GM23248 (cell line): ENCODE results near the gene NOL7. TPM values are rescaled to one million over a fixed set of nuclear protein-coding genes. Genes with fewer than 3 reads are reported as not detected.
A peak's percentile ranks its signal among the peaks of the same experiment; 100 is the strongest.

ENCODE experiments used
- DNase-seq: peaks from one replicate; pipeline ENCODE4 v3.0.0-alpha.2; 2015
- H2AFZ ChIP-seq: fragments of 200-600 bp; sonication (generic); 2 replicates; pipeline ENCODE4 v1.6.1; 2016; ENCODE audit warnings: antibody characterized with exemption
- H3F3A ChIP-seq: fragments of 200-600 bp; sonication (generic); 2 replicates; pipeline ENCODE4 v1.6.1; 2016; ENCODE audit warnings: mild to moderate bottlenecking, antibody characterized with exemption, mixed run types; ENCODE audit not compliant: insufficient read depth
- H3K27ac ChIP-seq: fragments of 200-600 bp; sonication (generic); 2 replicates; pipeline ENCODE4 v1.5.1; 2016; ENCODE audit warnings: mild to moderate bottlenecking
- H3K27me3 ChIP-seq: fragments of 200-600 bp; sonication (generic); replicated peaks from 2 replicates; pipeline ENCODE4 v1.6.1; 2016; ENCODE audit warnings: mild to moderate bottlenecking; ENCODE audit not compliant: insufficient read depth
- H3K36me3 ChIP-seq: fragments of 200-600 bp; sonication (generic); 2 replicates; pipeline ENCODE4 v1.6.1; 2016; ENCODE audit warnings: low read depth, mild to moderate bottlenecking
- H3K4me1 ChIP-seq: fragments of 200-600 bp; sonication (generic); 2 replicates; pipeline ENCODE4 v1.6.1; 2016; ENCODE audit warnings: mild to moderate bottlenecking; ENCODE audit not compliant: insufficient read depth
- H3K4me2 ChIP-seq: fragments of 200-600 bp; sonication (generic); one replicate; pipeline ENCODE4 v1.6.1; 2016; ENCODE audit warnings: mild to moderate bottlenecking; ENCODE audit not compliant: unreplicated experiment
- H3K4me3 ChIP-seq: fragments of 200-600 bp; sonication (generic); 2 replicates; pipeline ENCODE4 v1.5.1; 2016; ENCODE audit warnings: mild to moderate bottlenecking
- H3K79me2 ChIP-seq: fragments of 200-600 bp; sonication (generic); 2 replicates; pipeline ENCODE4 v1.6.1; 2016; ENCODE audit warnings: mild to moderate bottlenecking; ENCODE audit not compliant: insufficient read depth
- H3K9ac ChIP-seq: fragments of 200-600 bp; sonication (generic); 2 replicates; pipeline ENCODE4 v1.6.1; 2016; ENCODE audit warnings: mild to moderate bottlenecking
- H3K9me2 ChIP-seq: fragments of 200-600 bp; sonication (generic); 2 replicates; pipeline ENCODE4 v1.6.1; 2016; ENCODE audit warnings: mixed run types, mild to moderate bottlenecking, moderate library complexity; ENCODE audit not compliant: insufficient read depth
- H3K9me3 ChIP-seq: fragments of 200-600 bp; sonication (generic); one replicate; pipeline ENCODE4 v1.6.1; 2017; ENCODE audit warnings: low read depth
- H4K20me1 ChIP-seq: fragments of 200-600 bp; sonication (generic); 2 replicates; pipeline ENCODE4 v1.6.0; 2016; ENCODE audit not compliant: insufficient read depth
- EZH2 ChIP-seq: fragments of 200-600 bp; sonication (generic); IDR thresholded peaks from 2 replicates; pipeline ENCODE4 v1.6.1; 2018; ENCODE audit warnings: antibody characterized with exemption, mild to moderate bottlenecking; ENCODE audit not compliant: insufficient read depth, poor library complexity, severe bottlenecking
- EZH2phosphoT487 ChIP-seq: fragments of 200-600 bp; sonication (generic); IDR thresholded peaks from 2 replicates; pipeline ENCODE4 v1.6.1; 2018; ENCODE audit warnings: antibody characterized with exemption, moderate library complexity, mild to moderate bottlenecking, low read depth; ENCODE audit not compliant: insufficient read depth
- WGBS, 2 experiments: methylation state at CpG; one replicate each; pipeline ENCODE4 v1.1.6; 2015 to 2017; ENCODE audit warnings: low lambda C conversion rate in 2 of 2, low coverage in 1 of 2; ENCODE audit errors: missing lambda C conversion rate in 2 of 2; 5-methylcytosine and 5-hydroxymethylcytosine counted together
- in situ Hi-C: fragments of 300-500 bp; cut with MboI; formaldehyde crosslinking; loops from 2 replicates; pipeline ENCODE4 v1.15.0; 2020
- polyA plus RNA-seq: library from polyadenylated mRNA; unstranded; fragments of >200 nt; fragmentation: Nextera tagmentation; extraction: Ambion mirVana; gene quantifications from 2 replicates; pipeline ENCODE4 v1.2.1, GENCODE V29; 2016
- total RNA-seq: library from RNA; depleted of rRNA; stranded (reverse); fragments of >200 nt; shearing (Covaris generic); gene quantifications from 2 replicates; pipeline ENCODE4 v1.2.3, GENCODE V29; 2014

NOL7 gene
- total and polyA plus RNA-seq, 2 experiments from 2014 or later = 53.1 to 124 TPM

GRCh38 chr6:13572240-13572639 lies 42.9 kb upstream of the NOL7 start:
- no peak for DNase-seq
- no peak for TF ChIP-seq EZH2phosphoT487
- no peak for TF ChIP-seq EZH2
- Histone ChIP-seq H3K9ac (no peak overlapping the region), H3K79me2 (peaks cover 5% of the 10 kb centered on the region), H3K27me3 (peaks cover 6% of the 10 kb centered on the region; the same call in 1 of the 2 replicates), H3K4me2 (no peak overlapping the region), H2AFZ (no peak overlapping the region), H3K36me3 (no peaks in the 10 kb centered on the region), H3K4me1 (peaks cover 6% of the 10 kb centered on the region), H3K27ac (no peak overlapping the region), H3F3A (0 out of 2 replicates have a peak, but pooled peaks cover 5% of the 10 kb centered on the region), H3K9me2 (no peaks in the 10 kb centered on the region), H4K20me1 (no peaks in the 10 kb centered on the region), H3K9me3 (no peaks in the 10 kb centered on the region), H3K4me3 (no peak overlapping the region)
- WGBS, 2 experiments = 98 to 100% methylated on average over 7 of the region's 7 CpGs
- in situ Hi-C loops = no loop called here

DNA sequence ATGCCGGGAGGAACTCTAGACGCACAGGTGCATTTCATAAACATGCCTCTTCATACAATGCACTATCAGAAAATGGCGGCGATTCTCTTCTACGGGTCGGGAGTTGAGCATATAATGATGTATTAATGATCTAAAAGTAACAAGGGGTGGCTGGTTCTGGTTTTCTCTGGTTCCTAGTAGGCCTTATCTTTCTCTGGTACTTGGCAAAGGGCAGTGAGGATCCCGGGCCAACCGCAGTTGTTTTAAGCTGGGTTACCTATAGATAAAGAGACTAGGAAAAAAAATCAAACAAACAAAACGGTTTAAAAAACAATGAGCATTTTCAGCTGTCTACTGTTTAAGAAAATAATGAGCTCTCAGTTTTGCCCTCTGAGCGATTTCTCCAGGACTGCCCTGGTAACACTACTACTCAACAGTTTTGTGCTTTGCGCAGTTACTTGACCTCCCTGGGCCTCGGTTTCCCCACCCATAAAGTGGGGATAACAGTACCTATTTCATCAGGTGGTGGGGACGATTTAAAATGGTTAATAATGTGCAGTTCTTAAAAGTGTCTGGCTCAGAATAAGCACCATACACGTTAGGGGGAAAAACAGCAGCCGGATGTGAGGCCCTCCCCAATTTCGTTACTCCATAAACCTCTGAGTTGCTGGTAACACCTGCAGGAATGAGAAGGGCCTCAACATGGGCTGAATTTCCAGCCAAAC lies 42.0 kb upstream of the NOL7 start:
- Histone ChIP-seq H3K9me2 (no peaks in the 10 kb centered on the region), H3K9me3 (no peaks in the 10 kb centered on the region), H3K4me3 (peak overlapping the region; percentile 88), H3K9ac (peak overlapping the region; percentile 85), H4K20me1 (no peaks in the 10 kb centered on the region), H3K27ac (no peak overlapping the region), H3K4me1 (peaks cover 6% of the 10 kb centered on the region), H3K36me3 (no peaks in the 10 kb centered on the region), H3K4me2 (peak overlapping the region; percentile 82), H3F3A (0 out of 2 replicates have a peak, but pooled peaks cover 5% of the 10 kb centered on the region), H3K27me3 (peaks cover 6% of the 10 kb centered on the region; the same call in 1 of the 2 replicates), H2AFZ (peak overlapping the region; percentile 85), H3K79me2 (peaks cover 5% of the 10 kb centered on the region)
- in situ Hi-C loops = no loop called here
- TF ChIP-seq EZH2 = no peak
- no peak for TF ChIP-seq EZH2phosphoT487
- WGBS, 2 experiments = 78 to 81% methylated on average over 16 of the region's 16 CpGs
- no peak for DNase-seq

- H3K27me3 ChIP-seq = peaks cover 6% of the 10 kb centered on the region; the same call in 1 of the 2 replicates
- 6 to 8% methylated on average over 14 of the region's 14 CpGs for WGBS, 2 experiments
- no peaks in the 10 kb centered on the region for H4K20me1 ChIP-seq
- peak overlapping the region; percentile 85 for H2AFZ ChIP-seq
- in situ Hi-C loops = no loop called here
- peaks cover 5% of the 10 kb centered on the region for H3K79me2 ChIP-seq
- H3K27ac ChIP-seq = peak overlapping the region; percentile 72
- H3K9ac ChIP-seq = peak overlapping the region; percentile 85
- H3F3A ChIP-seq = 0 out of 2 replicates have a peak, but pooled peaks cover 5% of the 10 kb centered on the region
- DNase-seq = peak; percentile 81
- H3K4me2 ChIP-seq = peak overlapping the region; percentile 82
- H3K9me2 ChIP-seq = no peaks in the 10 kb centered on the region
- TF ChIP-seq EZH2phosphoT487 (no peak), EZH2 (no peak)
- peak overlapping the region; percentile 88 for H3K4me3 ChIP-seq
- no peaks in the 10 kb centered on the region for H3K9me3 ChIP-seq
- peaks cover 6% of the 10 kb centered on the region for H3K4me1 ChIP-seq
- H3K36me3 ChIP-seq = no peaks in the 10 kb centered on the region
These were observed 41.4 kb upstream of the NOL7 start for GRCh38 chr6:13573669-13574110.

DNA sequence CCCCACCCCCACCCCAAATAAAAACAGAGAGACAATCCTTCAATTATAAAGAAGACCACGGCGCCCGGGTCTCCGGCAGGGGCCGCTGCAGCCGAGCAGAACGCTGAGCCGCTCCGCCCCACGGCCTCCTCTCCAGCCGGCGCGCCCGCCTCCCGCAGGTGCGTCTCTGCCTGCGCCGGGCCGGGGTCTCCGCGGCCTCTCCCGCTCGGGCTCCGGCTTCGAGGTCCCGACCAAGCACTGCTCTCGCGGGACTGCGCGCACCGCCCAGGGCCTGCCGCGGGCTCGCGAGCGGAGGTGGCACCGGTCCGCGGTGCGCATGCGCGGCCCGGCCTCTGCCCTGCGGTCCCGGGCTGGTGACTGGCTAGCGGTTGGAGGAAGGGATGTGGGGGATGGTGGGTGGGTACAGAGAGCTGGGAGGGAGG lies 41.0 kb upstream of the NOL7 start:
- Histone ChIP-seq H3F3A (0 out of 2 replicates have a peak, but pooled peaks cover 5% of the 10 kb centered on the region), H3K9ac (peak overlapping the region; percentile 85), H4K20me1 (no peaks in the 10 kb centered on the region), H2AFZ (peak overlapping the region; percentile 85), H3K27me3 (peaks cover 3% of the 10 kb centered on the region; the same call in 1 of the 2 replicates), H3K36me3 (no peaks in the 10 kb centered on the region), H3K4me1 (peaks cover 6% of the 10 kb centered on the region), H3K9me3 (no peaks in the 10 kb centered on the region), H3K4me3 (peak overlapping the region; percentile 88), H3K4me2 (peak overlapping the region; percentile 82), H3K9me2 (no peaks in the 10 kb centered on the region), H3K27ac (peak overlapping the region; percentile 72), H3K79me2 (peaks cover 5% of the 10 kb centered on the region)
- peak; percentile 94 for DNase-seq
- WGBS, 2 experiments = 0% methylated on average over 40 to 42 of the region's 46 CpGs
- no peak for TF ChIP-seq EZH2
- no peak for TF ChIP-seq EZH2phosphoT487
- in situ Hi-C loops = no loop called here
